CD4-positive, alpha-beta T cell treated with Interleukin-10 for 1 hour (primary cell): ENCODE results near the gene RAET1G.
"Not testable (repeated sequence)": the region's sequence is repeated elsewhere in the genome, so short reads cannot be mapped to it uniquely, and the experiment has no call there.

ENCODE experiments used
- DNase-seq: peaks from one replicate; pipeline ENCODE4 v3.0.0-alpha.2; 2020

RAET1G gene

DNA sequence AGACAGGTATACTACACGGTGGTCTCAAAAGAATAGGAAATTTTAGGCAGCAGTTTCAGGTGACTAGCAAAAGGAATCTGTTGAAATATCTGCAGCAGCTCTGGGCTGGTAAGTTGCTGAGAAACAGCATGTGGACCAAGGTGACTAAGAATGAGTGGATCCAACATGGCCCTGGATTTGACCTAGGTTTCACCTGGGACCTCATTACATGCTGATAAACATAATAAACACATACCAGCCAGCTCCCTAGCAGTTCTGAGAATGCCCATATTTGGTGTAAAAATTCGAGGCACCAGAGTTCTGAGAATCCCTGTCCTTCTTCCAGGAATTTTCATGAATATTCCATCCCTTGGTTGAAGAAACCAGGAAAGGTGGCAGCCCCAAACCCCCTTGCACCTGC is 30.5 kb upstream of the RAET1G start:
- DNase-seq, result not testable (repeated sequence)

DNA sequence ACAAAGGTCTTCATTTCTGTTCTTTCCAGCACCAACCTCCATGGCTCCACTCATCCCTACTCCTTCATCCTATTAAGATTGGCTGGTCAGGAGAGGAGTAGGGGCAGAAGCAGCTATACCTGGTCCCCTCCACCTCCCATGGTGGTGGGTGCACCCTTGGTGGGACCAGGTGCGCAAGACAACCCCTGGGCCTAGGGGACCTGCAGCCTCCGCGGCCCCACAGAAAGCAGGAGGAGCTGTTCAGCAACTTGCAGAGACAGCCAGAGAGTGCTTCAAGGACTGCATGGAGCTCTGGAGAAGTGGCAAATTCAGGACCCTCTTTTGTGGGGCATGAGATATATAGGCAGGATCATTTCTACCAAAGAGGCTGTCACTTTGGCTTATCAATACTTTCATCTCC is 28.7 kb upstream of the RAET1G start:
- DNase-seq, result no peak

DNA sequence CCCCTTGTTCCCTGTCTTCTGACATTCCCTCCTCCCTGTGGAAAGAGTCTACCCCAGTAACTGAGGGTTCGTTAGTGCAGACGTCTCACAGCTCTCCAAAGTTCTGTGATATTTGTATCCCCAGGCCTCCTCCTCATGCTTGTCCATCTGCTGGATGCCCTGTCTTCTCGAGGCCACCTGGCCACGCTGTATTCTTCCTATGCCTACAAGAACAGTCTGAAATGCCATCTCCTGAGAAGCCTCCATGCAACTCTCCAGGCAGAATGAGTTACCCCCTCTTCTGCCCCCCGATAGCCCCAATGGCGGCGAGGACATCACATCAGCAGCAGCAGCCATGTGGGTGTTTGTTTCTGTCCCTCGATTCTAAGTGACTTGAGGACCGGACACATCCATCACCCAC is 28.2 kb upstream of the RAET1G start:
- DNase-seq, result no peak

DNA sequence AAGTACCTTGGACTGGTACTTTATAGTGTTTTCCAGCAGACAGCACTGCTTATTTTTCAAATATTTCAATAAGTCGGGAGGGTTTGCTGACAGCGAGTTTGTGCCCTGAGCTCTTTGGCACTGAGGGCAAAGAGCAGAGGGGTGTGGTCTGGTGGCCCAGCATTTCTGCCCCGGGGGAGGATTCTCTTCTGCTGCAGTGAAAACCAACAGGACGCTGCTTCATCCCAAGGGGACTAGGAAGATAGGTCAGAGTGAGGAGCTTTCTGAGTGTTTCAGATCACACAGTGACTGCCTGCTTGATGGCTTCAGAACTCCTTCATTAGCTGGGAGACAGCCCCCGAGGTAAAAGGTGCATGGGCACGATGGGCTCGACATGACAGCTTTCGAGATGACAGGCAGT is 27.5 kb upstream of the RAET1G start:
- no peak for DNase-seq

DNA sequence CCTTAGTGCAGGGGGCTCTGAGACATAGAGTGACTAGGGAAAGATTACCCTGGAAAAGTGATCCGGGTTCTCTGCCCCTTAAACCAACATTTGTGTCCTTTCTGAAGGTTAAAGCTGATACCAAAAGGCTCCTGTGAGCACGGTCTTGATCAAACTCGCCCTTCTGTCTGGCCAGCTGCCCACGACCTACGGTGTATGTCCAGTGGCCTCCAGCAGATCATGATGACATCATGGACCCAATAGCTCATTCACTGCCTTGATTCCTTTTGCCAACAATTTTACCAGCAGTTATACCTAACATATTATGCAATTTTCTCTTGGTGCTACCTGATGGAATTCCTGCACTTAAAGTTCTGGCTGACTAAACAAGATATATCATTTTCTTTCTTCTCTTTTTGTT is 25.7 kb upstream of the RAET1G start:
- no peak for DNase-seq

DNA sequence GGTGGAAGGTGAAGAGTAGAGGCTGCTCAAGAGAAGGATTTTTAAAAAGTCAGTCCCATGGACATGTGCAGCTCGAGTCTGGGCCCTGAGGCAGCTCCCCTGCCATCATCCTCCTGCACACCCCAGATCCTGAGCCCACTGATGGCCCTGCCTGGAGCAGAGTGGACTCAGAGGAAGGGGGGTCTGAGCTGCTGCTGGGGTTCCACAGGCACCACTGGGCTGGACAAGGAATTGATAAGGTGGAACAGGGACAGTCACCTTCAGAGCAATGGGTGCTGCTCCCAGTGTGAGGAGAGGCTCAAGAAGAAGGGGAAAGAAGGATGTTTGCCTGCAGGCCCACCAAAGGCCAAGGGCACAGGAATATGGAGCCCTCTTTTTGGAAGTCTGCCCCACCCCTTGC is 25.1 kb upstream of the RAET1G start:
- no peak for DNase-seq

DNA sequence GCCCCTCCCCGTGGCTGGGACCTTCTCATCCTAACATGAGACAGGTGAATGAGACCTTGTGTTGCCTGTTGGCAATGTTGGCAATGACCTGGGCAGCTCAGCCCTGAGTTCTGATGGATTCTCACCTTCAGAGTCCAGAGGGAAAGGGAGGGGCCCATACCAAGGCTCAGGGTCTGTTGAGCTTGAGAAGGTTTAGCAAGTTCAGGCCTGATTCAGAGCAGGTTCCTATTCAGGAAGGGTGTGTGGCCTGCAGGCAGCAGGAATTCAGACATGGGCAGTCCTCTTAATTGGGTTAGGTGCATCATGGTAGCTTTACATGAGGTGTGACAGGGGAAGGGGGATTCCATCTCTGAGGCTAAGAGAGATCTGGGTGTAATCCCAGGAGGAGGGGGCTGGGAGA is 24.6 kb upstream of the RAET1G start:
- not testable (repeated sequence) for DNase-seq

DNA sequence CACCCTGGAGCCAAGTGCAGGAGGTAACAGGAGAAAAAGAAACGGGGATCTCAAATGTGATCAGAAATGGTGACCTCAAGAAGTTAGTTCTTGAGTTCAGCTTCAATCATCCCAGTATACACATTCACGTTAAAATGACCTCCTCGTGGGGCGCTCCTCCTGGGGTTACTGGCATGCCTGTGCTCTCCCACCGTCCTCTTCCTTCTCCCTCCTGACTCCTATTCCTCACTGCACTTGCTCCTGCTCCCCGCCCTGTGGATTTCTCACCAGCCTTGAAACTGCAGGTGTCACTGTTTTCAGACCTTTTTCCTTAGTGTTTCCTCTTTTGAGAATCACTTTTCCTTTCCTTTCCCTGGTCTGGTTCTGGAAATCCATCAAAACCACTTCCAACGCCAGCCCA is 23.7 kb upstream of the RAET1G start:
- not testable (repeated sequence) for DNase-seq

DNA sequence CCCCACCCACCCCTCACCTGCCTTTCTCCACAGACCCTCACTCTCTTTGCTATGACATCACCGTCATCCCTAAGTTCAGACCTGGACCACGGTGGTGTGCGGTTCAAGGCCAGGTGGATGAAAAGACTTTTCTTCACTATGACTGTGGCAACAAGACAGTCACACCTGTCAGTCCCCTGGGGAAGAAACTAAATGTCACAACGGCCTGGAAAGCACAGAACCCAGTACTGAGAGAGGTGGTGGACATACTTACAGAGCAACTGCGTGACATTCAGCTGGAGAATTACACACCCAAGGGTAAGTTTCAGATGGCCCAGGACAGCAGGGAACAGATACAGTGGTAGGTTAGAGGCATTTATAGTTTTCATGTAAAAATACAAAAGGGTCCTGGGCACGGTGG is 22.4 kb upstream of the RAET1G start:
- DNase-seq, result not testable (repeated sequence)

DNA sequence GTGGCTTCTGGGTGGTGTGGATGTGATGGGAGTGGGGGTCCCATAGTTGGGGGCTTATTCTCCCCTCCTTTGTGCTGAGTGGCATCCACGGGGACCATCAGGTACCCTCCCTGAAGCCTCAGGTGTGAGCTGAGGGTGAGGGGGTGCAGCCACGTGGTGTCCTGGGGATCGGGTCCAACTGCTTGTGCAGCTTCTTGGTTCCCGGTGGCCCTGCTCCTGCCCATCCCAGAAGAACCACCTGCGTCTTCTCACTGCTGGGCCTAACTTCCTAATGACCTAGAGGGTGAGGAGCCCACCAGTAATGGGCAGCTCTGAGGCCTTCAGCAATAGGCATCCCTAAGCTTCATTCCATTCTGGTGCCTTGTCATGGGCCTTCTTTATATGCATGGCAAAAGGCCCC is 20.4 kb upstream of the RAET1G start:
- DNase-seq, result not testable (repeated sequence)

DNA sequence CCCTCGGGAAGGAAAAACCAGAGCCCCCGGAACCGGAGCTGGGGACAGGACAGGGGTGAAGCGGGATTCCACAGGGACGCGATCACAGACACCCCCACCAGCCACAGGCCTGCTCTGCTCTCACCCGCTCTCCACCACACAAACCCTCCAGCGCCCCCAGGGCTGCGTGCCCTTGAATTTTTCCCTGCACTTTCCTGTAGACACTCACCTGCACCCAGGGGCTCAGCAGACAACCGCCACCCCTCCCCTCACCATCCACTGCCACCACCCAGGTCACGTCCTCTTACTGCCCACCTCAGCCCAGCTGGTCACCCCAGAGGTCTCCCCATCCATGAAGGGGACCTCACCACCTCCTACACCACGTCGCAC is 19.5 kb upstream of the RAET1G start:
- no peak for DNase-seq

DNA sequence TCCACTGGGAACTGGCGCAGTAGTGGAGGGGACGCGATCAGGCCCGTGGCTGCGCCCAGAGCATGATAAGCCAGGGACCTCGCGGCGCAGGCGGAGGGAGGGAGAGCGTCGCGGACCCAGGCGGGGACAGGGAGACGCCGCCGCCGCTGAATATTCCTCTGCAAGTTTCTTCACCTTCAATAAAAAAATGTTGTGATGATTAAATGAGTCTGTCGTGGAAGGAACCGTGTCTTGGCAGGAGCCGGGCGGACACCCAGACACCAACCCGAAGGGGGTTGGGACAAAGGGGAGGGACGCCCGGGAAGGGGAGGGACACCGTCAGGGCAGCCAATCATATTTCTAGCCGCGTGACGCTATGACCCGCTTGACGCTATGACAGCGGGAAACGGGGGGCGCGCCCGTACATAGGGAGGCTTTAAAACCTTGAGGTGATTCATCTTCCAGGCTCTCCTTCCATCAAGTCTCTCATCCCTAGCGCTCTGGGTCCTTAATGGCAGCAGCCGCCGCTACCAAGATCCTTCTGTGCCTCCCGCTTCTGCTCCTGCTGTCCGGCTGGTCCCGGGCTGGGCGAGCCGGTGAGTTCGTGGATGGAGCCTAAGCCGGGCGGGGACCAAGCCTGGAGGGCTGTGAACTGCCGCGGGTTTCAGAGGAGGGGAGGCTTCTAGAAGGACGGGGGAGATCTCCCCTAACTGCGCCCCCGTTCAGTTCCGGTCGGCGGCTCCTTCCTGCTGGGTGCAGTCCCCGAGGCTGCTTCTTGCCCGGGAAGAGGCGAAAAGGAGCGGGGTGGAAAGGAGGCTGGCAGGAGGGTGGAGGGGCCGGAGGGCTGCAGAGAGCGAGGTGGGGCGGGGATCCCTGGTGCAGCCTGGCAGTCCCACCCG is 18.9 kb upstream of the RAET1G start, which contains the start of gene ULBP2:
Gene ULBP2, plus strand, starts transcription at position 432 of the 878 bp plus-strand sequence. Its CDS starts 59 bp downstream, at position 491.
- peak; percentile 96 for DNase-seq

DNA sequence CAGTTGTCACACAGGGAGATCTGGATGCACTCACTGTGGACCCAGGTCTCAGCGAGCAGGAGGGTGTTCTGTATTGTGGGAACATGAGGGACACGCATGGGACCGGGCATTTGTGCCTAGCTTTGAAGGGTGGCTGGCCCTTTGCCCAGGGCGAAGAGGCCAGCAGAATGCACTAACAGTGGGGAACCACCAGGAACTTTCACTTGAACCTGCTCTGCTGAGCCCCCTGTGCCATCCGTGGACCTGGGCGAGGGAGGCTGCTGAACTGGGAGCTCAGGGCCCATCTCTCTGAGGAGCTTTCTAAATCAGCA is 17.7 kb upstream of the RAET1G start:
- DNase-seq, result no peak

DNA sequence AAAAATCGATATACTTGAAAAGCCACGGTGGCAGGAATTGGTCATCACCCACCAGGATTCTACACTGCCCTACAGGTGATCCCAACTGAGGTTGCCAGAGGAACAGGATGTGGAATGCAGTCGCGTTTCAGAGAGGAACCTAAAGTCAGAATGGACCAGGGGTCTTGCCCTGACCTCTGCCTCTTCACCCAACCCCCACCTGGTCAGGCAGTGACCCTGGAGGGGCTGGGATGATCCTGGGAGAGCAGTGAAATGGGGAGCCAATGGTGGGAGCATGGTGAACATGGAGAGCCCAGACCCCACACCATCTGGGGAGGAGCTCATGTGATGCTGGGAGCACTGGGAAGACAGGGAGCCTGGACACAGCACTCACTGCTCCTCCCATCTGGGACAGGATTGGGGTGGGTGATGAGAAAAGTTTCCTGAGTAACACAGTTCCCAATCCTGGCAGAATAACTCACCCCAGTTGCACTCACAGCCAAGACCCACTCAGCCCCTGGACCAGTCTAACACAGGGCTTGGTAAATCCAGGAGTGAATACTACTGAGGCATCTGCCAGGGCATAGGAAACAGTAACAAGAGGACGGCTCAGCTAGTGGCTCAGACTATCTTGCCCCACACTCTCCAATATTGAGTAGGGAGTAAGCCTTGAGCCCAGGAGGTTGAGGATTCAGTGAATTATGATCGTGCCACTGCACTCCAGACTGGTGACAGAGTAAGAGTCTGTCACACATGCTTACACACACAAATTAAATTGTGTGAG is 17.2 kb upstream of the RAET1G start:
- no peak for DNase-seq

DNA sequence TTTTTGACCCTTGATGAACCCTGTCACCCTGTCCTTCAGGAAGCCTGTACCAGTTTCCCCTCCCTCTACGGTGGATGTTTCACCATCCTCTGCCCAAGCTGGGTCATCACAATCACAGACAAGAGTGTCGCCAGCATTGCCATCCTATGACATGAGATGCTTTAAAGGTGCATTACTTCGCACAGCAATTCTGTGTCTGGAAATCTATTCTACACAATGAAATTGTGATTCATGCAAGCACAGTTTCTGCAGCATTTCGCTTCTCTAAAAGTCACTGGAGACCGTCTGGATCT is 16.4 kb upstream of the RAET1G start:
- DNase-seq, result no peak

DNA sequence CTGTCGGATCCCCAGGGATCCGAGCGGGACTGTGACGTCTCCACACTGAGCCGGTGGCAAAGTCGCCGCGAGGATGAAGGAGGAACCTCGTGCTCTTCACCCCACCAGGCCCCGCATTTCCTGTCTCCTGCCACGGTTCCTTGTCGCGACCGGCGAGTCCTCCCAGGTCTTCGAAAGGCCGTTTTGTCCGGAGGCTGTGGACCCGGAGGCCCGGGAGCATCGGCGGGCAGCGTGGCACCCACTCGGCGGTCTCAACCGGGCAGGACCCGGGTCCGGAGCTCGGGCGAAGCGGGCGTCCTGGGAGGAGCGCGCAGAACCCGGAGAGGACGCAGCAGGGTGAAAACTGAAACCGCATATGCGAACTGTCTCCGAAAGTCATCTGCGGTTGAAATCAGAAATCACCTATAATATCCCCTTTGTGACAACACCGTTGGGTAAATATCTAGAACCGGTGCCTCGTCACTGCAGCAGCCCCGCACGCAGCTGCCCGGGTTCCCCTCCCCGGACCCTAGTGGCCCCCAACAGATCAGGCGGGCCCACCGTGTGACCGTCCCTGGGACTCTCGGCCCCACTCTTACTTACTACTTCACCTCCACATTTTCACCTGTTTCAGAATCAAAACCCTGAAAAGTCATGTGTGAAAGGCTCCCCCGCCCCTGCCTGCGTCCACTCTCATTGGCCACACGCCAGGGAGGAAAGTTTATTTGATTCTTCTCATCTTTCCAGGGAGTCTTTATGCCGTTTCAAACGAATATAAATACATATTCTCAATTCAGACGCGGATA is 15.8 kb upstream of the RAET1G start:
- DNase-seq, result peak; percentile 78

DNA sequence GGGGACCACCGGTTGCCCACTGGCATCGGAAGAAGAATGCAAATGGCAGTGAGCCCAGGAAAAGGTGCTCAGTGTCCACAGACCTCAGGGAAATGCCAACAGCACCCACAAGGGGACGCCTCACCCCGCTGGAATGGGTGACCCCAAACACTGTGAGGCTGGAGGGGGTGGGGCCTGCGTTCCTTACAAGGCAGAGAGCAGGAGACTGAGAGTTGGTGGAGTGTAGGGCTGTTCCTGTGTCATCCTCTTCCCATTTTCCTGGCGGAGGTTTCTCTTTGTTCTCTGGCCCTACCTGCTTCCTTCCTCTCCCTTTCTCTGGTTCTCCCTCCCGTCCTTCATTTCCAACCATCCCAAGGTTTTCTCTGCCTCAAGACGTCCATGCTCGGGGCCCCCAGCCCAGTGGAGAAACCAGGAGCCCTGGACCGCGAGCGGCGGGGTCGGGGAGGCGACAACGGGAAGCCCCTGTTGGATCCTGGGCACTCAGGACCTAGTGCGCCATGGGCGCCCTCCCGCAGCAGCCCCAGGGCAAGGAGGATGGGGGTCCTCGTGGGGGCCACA is 15.2 kb upstream of the RAET1G start:
- DNase-seq, result not testable (repeated sequence)

DNA sequence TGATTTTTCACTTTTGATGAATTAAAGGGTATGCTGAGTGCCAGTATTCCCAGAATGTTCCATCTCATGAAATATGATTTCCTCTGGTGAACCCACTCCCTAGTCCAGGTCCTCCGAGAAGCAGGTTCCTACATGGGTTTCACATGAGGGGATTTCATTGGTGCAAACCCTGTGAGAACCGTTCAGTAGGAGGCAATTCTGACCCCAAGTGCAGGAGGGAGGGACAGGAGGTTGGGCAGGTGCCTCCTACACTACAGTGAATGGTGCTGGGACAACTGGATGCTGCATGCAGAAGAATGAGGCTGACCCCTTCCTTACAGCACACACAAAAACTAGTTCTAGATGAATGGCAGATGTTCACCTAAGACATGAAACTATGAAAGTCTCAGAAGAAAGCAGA is 13.8 kb upstream of the RAET1G start:
- DNase-seq, result no peak

DNA sequence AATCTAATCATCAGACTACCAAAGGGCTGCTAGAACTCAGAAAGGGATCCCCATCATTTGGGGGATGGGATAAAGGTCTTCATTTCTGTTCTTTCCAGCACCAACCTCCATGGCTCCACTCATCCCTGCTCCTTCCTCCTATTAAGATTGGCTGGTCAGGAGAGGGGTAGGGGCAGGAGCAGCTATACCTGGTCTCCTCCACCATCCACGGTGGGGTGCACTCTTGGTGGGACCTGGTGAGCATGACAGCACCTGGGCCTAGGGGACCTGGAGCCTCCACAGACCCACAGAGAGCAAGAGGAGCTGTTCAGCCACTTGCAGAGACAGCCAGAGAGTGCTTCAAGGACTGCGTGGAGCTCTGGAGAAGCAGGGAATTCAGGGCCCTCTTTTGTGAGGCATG is 12.7 kb upstream of the RAET1G start:
- DNase-seq, result no peak

DNA sequence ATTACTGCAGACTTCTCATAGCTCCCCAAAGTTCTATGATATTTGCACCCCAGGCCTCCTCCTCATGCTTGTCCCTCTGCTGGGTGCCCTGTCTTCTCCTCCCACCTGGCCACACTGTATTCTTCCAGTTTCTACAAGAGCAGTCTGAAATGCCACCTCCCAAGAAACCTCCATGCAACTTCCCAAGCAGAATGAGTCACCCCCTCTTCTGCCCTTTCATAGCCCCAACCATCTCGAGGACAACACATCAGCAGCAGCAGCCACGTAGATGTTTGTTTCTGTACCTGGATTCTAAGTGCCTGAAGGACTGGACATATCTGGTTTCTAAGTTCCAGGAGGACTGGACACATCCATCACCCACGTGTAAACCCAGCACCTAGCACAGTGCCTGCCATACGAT is 12.3 kb upstream of the RAET1G start:
- no peak for DNase-seq

DNA sequence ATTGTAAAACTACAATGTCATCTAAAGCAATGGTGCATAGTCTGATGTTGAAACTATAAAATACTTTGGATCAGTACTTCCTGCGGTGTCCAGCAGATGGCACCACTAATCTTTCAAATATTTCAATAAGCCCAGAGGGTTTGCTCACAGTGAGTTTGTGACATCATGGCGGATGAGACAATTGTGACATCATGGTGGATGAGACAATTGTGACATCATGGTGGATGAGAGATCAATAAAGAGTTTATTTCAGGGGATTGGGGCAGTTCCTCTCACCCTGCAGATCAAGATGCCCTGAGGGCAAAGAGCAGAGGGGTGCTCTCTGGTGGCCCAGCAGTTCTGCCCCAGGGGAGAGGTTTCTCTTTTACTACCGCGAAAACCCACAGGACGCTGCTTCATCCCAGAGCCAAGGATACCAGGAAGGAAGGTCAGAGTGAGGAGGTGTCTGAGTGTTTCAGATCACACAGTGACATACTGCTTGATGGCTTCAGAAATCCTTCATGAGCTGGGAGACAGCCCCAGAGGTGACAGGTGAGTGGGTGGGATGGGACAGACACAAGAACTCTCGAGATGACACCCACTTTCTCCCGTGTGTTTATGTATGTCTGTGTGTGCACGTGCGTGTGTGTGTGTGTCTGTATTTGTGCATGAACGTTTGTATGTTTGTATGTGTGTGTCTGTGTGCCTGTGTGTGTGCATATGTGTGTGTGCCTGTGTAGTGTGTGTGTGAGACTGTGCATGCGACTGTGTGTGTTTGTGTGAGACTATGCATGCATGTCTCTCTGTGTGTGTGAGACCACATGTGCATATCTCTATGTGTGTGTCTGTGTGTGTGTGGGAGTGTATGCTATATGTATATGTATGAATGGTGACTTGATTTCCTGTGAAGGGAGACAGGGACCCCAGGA is 11.6 kb upstream of the RAET1G start:
- DNase-seq, result peak; percentile 84

DNA sequence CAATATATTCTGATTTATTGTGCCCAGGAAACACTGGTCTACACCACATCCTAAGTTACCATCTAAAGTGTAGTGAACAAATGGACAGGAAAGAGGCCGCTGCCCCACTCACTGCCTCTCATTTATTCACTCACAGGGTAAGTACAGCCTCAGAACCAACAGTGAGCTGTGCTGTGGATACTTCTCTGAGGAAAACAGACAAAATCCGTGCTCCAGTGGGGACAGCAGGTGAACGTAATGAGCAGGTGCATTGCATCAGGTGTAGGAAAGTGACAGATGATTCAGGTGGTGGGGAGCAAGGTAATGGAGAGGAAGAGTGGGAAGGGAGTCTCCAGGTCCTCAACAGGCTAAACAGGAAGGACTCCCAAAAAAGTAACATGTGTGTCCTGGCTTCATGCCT is 10.5 kb upstream of the RAET1G start:
- DNase-seq, result no peak
